Sigmoid colon (tissue), 4 donors: ENCODE measurements around the gene ZFPM1.

Source experiments
- EP300 ChIP-seq, 4 donors: sonication (generic); formaldehyde crosslinking; IDR thresholded peaks; one replicate each; pipeline ENCODE4 v1.6.1; 2017; ENCODE audit warnings: antibody characterized with exemption in 4 of 4
- POLR2A ChIP-seq, 2 donors: fragments of 450-650 bp; IDR thresholded peaks; one replicate each; pipeline ENCODE4 v1.6.1; 2016; ENCODE audit warnings: antibody characterized with exemption in 2 of 2, mild to moderate bottlenecking in 2 of 2, moderate library complexity in 2 of 2
- POLR2AphosphoS5 ChIP-seq, 4 donors: sonication (generic); formaldehyde crosslinking; IDR thresholded peaks; one replicate each; pipeline ENCODE4 v1.6.1; 2017; ENCODE audit warnings: antibody characterized with exemption in 4 of 4
- TF ChIP-seq, protein P1 (sequence below), 4 experiments: fragments of 450-650 bp in 3 of 4; fragments of 200-600 bp in 1 of 4; IDR thresholded peaks; one replicate each; pipeline ENCODE4 v1.5.1; 2016 to 2019; ENCODE audit warnings: antibody characterized with exemption in 4 of 4, mild to moderate bottlenecking in 3 of 4, moderate library complexity in 2 of 4

DNA sequence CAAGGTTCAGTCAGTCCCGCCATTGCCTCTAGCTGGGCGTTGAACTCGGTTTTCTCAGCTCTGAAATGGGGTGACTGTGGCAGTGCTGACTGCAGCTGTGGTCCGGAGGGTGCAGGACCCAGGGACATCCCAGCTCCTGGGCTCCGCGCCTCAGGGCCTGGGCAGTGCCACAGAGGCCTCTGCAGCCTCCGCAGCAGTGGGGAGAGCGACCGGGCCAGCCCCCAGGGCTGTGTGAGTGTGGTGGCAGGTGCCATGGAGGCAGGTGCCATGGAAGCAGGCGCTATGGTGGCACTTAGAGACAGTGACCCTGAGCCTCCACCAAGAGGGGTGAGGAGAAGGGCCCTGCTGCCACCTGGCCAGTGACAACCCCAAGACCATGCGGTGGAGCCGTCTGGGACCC is 39.4 kb upstream of the ZFPM1 start:
- TF ChIP-seq EP300 (IDR thresholded peaks at IDR 0.05) (no peak), POLR2A (IDR thresholded peaks at IDR 0.05) (no peak), POLR2AphosphoS5 (IDR thresholded peaks at IDR 0.05) (no peak)
- TF ChIP-seq, protein P1, sequence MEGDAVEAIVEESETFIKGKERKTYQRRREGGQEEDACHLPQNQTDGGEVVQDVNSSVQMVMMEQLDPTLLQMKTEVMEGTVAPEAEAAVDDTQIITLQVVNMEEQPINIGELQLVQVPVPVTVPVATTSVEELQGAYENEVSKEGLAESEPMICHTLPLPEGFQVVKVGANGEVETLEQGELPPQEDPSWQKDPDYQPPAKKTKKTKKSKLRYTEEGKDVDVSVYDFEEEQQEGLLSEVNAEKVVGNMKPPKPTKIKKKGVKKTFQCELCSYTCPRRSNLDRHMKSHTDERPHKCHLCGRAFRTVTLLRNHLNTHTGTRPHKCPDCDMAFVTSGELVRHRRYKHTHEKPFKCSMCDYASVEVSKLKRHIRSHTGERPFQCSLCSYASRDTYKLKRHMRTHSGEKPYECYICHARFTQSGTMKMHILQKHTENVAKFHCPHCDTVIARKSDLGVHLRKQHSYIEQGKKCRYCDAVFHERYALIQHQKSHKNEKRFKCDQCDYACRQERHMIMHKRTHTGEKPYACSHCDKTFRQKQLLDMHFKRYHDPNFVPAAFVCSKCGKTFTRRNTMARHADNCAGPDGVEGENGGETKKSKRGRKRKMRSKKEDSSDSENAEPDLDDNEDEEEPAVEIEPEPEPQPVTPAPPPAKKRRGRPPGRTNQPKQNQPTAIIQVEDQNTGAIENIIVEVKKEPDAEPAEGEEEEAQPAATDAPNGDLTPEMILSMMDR (IDR thresholded peaks at IDR 0.05), result no peak
